ENCODE measurements around the gene EMID1.
A peak's percentile ranks its signal among the peaks of the same experiment; 100 is the strongest.
"Not testable (repeated sequence)": the region's sequence is repeated elsewhere in the genome, so short reads cannot be mapped to it uniquely, and the experiment has no call there.

The EMID1 gene

GRCh38 chr22:29231971-29232959, 26.6 kb downstream of the EMID1 start:
- H3K36me3 ChIP-seq (ENCODE audit: control insufficient read depth, insufficient read depth, low read length): no peaks in the 10 kb centered on the region
- H3K4me3 ChIP-seq (ENCODE audit: low read length): no peak overlapping the region
- DNase-seq (ENCODE audit: low read depth, low spot score): no peak
- no CpG with 5 or more reads among the region's 22 CpGs for WGBS (ENCODE audit: insufficient coverage, insufficient read length)
- no peaks in the 10 kb centered on the region for H3K9me3 ChIP-seq (ENCODE audit: control insufficient read depth, insufficient read depth, low read length)
- H3K27me3 ChIP-seq (ENCODE audit: control insufficient read depth, insufficient read depth, low read length): no peaks in the 10 kb centered on the region
- no peaks in the 10 kb centered on the region for H3K4me1 ChIP-seq (ENCODE audit: control insufficient read depth, insufficient read depth, low read length)
- no peak overlapping the region for H3K27ac ChIP-seq (ENCODE audit: low read length)

- Histone ChIP-seq H3K36me3 (ENCODE audit: control insufficient read depth, insufficient read depth, low read length) (no peaks in the 10 kb centered on the region), H3K4me1 (ENCODE audit: control insufficient read depth, insufficient read depth, low read length) (no peaks in the 10 kb centered on the region), H3K4me3 (ENCODE audit: low read length) (no peak overlapping the region; the same call in 1 of the 2 replicates), H3K27me3 (ENCODE audit: control insufficient read depth, insufficient read depth, low read length) (no peaks in the 10 kb centered on the region), H3K9me3 (ENCODE audit: control insufficient read depth, insufficient read depth, low read length) (no peaks in the 10 kb centered on the region), H3K27ac (ENCODE audit: low read length) (no peak overlapping the region)
- WGBS (ENCODE audit: insufficient coverage, insufficient read length): no CpG with 5 or more reads among the region's 1 CpG
- DNase-seq (ENCODE audit: low read depth, low spot score): no peak
Observed at GRCh38 chr22:29233277-29233877, 27.7 kb downstream of the EMID1 start.

- WGBS (ENCODE audit: insufficient coverage, insufficient read length): no CpG with 5 or more reads among the region's 9 CpGs
- not testable (repeated sequence) for H3K27me3 ChIP-seq (ENCODE audit: control insufficient read depth, insufficient read depth, low read length); H3K36me3 ChIP-seq (ENCODE audit: control insufficient read depth, insufficient read depth, low read length); H3K27ac ChIP-seq (ENCODE audit: low read length); H3K9me3 ChIP-seq (ENCODE audit: control insufficient read depth, insufficient read depth, low read length); H3K4me3 ChIP-seq (ENCODE audit: low read length); H3K4me1 ChIP-seq (ENCODE audit: control insufficient read depth, insufficient read depth, low read length); DNase-seq (ENCODE audit: low read depth, low spot score)
Observed at GRCh38 chr22:29240481-29240880, 34.8 kb downstream of the EMID1 start.

- Histone ChIP-seq H3K27ac (ENCODE audit: low read length) (no peak overlapping the region), H3K4me3 (ENCODE audit: low read length) (no peak overlapping the region), H3K36me3 (ENCODE audit: control insufficient read depth, insufficient read depth, low read length) (no peaks in the 10 kb centered on the region), H3K4me1 (ENCODE audit: control insufficient read depth, insufficient read depth, low read length) (no peaks in the 10 kb centered on the region; the same call in 1 of the 2 replicates), H3K27me3 (ENCODE audit: control insufficient read depth, insufficient read depth, low read length) (no peaks in the 10 kb centered on the region), H3K9me3 (ENCODE audit: control insufficient read depth, insufficient read depth, low read length) (no peaks in the 10 kb centered on the region)
- DNase-seq (ENCODE audit: low read depth, low spot score): no peak
- WGBS (ENCODE audit: insufficient coverage, insufficient read length): no CpG with 5 or more reads among the region's 11 CpGs
Observed at GRCh38 chr22:29243874-29244446, 38.3 kb downstream of the EMID1 start.

- WGBS (ENCODE audit: insufficient coverage, insufficient read length): no CpG with 5 or more reads among the region's 7 CpGs
- no peaks in the 10 kb centered on the region for H3K9me3 ChIP-seq (ENCODE audit: control insufficient read depth, insufficient read depth, low read length)
- H3K27me3 ChIP-seq (ENCODE audit: control insufficient read depth, insufficient read depth, low read length): no peaks in the 10 kb centered on the region
- no peak for DNase-seq (ENCODE audit: low read depth, low spot score)
- H3K27ac ChIP-seq (ENCODE audit: low read length): no peak overlapping the region
- H3K4me1 ChIP-seq (ENCODE audit: control insufficient read depth, insufficient read depth, low read length): no peaks in the 10 kb centered on the region; the same call in 1 of the 2 replicates
- no peak overlapping the region for H3K4me3 ChIP-seq (ENCODE audit: low read length)
- H3K36me3 ChIP-seq (ENCODE audit: control insufficient read depth, insufficient read depth, low read length): no peaks in the 10 kb centered on the region
Observed at GRCh38 chr22:29244785-29245625, 39.3 kb downstream of the EMID1 start.

- H3K27me3 ChIP-seq (ENCODE audit: control insufficient read depth, insufficient read depth, low read length): no peaks in the 10 kb centered on the region
- H3K27ac ChIP-seq (ENCODE audit: low read length): no peak overlapping the region
- DNase-seq (ENCODE audit: low read depth, low spot score): peak; percentile 52
- H3K36me3 ChIP-seq (ENCODE audit: control insufficient read depth, insufficient read depth, low read length): no peaks in the 10 kb centered on the region
- H3K4me1 ChIP-seq (ENCODE audit: control insufficient read depth, insufficient read depth, low read length): no peaks in the 10 kb centered on the region; the same call in 1 of the 2 replicates
- H3K4me3 ChIP-seq (ENCODE audit: low read length): no peak overlapping the region
- no peaks in the 10 kb centered on the region for H3K9me3 ChIP-seq (ENCODE audit: control insufficient read depth, insufficient read depth, low read length)
- no CpG with 5 or more reads among the region's 11 CpGs for WGBS (ENCODE audit: insufficient coverage, insufficient read length)
Observed at GRCh38 chr22:29245626-29246385, 40.1 kb downstream of the EMID1 start.

- not testable (repeated sequence) for DNase-seq (ENCODE audit: low read depth, low spot score); H3K36me3 ChIP-seq (ENCODE audit: control insufficient read depth, insufficient read depth, low read length); H3K4me1 ChIP-seq (ENCODE audit: control insufficient read depth, insufficient read depth, low read length); H3K27me3 ChIP-seq (ENCODE audit: control insufficient read depth, insufficient read depth, low read length); H3K4me3 ChIP-seq (ENCODE audit: low read length); H3K9me3 ChIP-seq (ENCODE audit: control insufficient read depth, insufficient read depth, low read length); H3K27ac ChIP-seq (ENCODE audit: low read length)
- WGBS (ENCODE audit: insufficient coverage, insufficient read length): no CpG with 5 or more reads among the region's 10 CpGs
Observed at GRCh38 chr22:29247891-29248290, 42.2 kb downstream of the EMID1 start.

- Histone ChIP-seq H3K36me3 (ENCODE audit: control insufficient read depth, insufficient read depth, low read length) (no peaks in the 10 kb centered on the region), H3K9me3 (ENCODE audit: control insufficient read depth, insufficient read depth, low read length) (no peaks in the 10 kb centered on the region), H3K4me3 (ENCODE audit: low read length) (no peak overlapping the region), H3K4me1 (ENCODE audit: control insufficient read depth, insufficient read depth, low read length) (no peaks in the 10 kb centered on the region), H3K27me3 (ENCODE audit: control insufficient read depth, insufficient read depth, low read length) (no peaks in the 10 kb centered on the region), H3K27ac (ENCODE audit: low read length) (no peak overlapping the region)
- WGBS (ENCODE audit: insufficient coverage, insufficient read length): no CpG with 5 or more reads among the region's 5 CpGs
- no peak for DNase-seq (ENCODE audit: low read depth, low spot score)
Observed at GRCh38 chr22:29251265-29251664, 45.6 kb downstream of the EMID1 start.

- no peak overlapping the region for H3K27ac ChIP-seq (ENCODE audit: low read length)
- WGBS (ENCODE audit: insufficient coverage, insufficient read length): no CpG with 5 or more reads among the region's 10 CpGs
- H3K36me3 ChIP-seq (ENCODE audit: control insufficient read depth, insufficient read depth, low read length): no peaks in the 10 kb centered on the region
Observed at GRCh38 chr22:29251981-29252911, 46.5 kb downstream of the EMID1 start.

More at GRCh38 chr22:29251981-29252911, 46.5 kb downstream of the EMID1 start:
- Histone ChIP-seq H3K27me3 (ENCODE audit: control insufficient read depth, insufficient read depth, low read length) (no peaks in the 10 kb centered on the region), H3K9me3 (ENCODE audit: control insufficient read depth, insufficient read depth, low read length) (no peaks in the 10 kb centered on the region), H3K4me1 (ENCODE audit: control insufficient read depth, insufficient read depth, low read length) (no peaks in the 10 kb centered on the region), H3K4me3 (ENCODE audit: low read length) (no peak overlapping the region)
- no peak for DNase-seq (ENCODE audit: low read depth, low spot score)

All from iPS DF 6.9 (cell line).